Caco-2 (cell line): Measurements from ENCODE around the gene GALNT15. TPM values are rescaled to one million over a fixed set of nuclear protein-coding genes. Genes with fewer than 3 reads are reported as not detected.

ENCODE experiments used
- BruUV-seq: library from RNA; stranded (reverse); fragments of 400-500 nt; replicated peaks from 2 replicates; lab custom pipeline; 2021; lab: Mats Ljungman, UMichigan
- CTCF ChIA-PET: fragments of 300-600 bp; sonication (Branson Sonifier 250); formaldehyde crosslinking; loops from one replicate; lab custom pipeline; 2022; ENCODE audit warnings: antibody characterized with exemption; lab: Charles Lee
- POLR2A ChIA-PET: fragments of 300-600 bp; sonication (Branson Sonifier 250); formaldehyde crosslinking; loops from one replicate; lab custom pipeline; 2022; ENCODE audit warnings: antibody characterized with exemption; lab: Charles Lee
- DNase-seq, 2 experiments: peaks; one replicate each; pipeline versions ENCODE4 v3.0.0 to v3.0.0-alpha.2; 2020 to 2022
- H3K27me3 ChIP-seq: replicated peaks from 2 replicates; pipeline ENCODE4 v1.6.0; 2011; ENCODE audit warnings: low read length; ENCODE audit not compliant: control insufficient read depth, insufficient read depth
- H3K36me3 ChIP-seq: 2 replicates; pipeline ENCODE4 v1.5.1; 2011; ENCODE audit warnings: low read length; ENCODE audit not compliant: control insufficient read depth, insufficient read depth
- H3K4me1 ChIP-seq: fragments of 250-450 bp; sonication (Bioruptor Pico); 2 replicates; pipeline ENCODE4 v1.5.1; 2020; ENCODE audit warnings: mild to moderate bottlenecking
- H3K4me3 ChIP-seq: 2 replicates; pipeline ENCODE4 v1.5.1; 2011; ENCODE audit warnings: low read depth, mild to moderate bottlenecking, control low read depth, low read length
- H3K9me3 ChIP-seq: fragments of 250-450 bp; sonication (Bioruptor Pico); 2 replicates; pipeline ENCODE4 v1.5.1; 2020; ENCODE audit warnings: mild to moderate bottlenecking, moderate library complexity
- H3K27ac Mint-ChIP-seq: one replicate; pipeline ENCODE4 v1.8.0; 2022; ENCODE audit warnings: mixed read lengths; ENCODE audit not compliant: unreplicated experiment
- H3K27me3 Mint-ChIP-seq: one replicate; pipeline ENCODE4 v1.8.0; 2022; ENCODE audit warnings: mixed read lengths; ENCODE audit not compliant: insufficient read depth, unreplicated experiment
- H3K36me3 Mint-ChIP-seq: one replicate; pipeline ENCODE4 v1.8.0; 2022; ENCODE audit warnings: mild to moderate bottlenecking, mixed read lengths; ENCODE audit not compliant: insufficient read depth, unreplicated experiment
- H3K4me1 Mint-ChIP-seq: one replicate; pipeline ENCODE4 v1.8.0; 2022; ENCODE audit warnings: low read depth, mixed read lengths; ENCODE audit not compliant: unreplicated experiment
- H3K4me3 Mint-ChIP-seq: one replicate; pipeline ENCODE4 v1.8.0; 2022; ENCODE audit warnings: mild to moderate bottlenecking, moderate library complexity, mixed read lengths; ENCODE audit not compliant: unreplicated experiment
- H3K9me3 Mint-ChIP-seq: one replicate; pipeline ENCODE4 v1.8.0; 2022; ENCODE audit warnings: mixed read lengths; ENCODE audit not compliant: unreplicated experiment
- intact Hi-C: fragments of 100-400 bp; cut with micrococcal nuclease; formaldehyde crosslinking; loops from one replicate; pipeline ENCODE4 v1.10.0; 2022; ENCODE audit not compliant: unreplicated experiment
- total RNA-seq: library from RNA; stranded (reverse); gene quantifications from 2 replicates; pipeline ENCODE4 v1.2.3, GENCODE V29; 2022
- TF ChIP-seq, protein P1 (sequence below), 2 experiments: fragments of 200-600 bp in 1 of 2; IDR thresholded peaks; 1 replicate in 1 of 2; 2 replicates in 1 of 2; pipeline versions ENCODE4 v1.5.1 to v1.8.0; 2011 to 2022; ENCODE audit warnings: antibody characterized with exemption in 1 of 2, control low read depth in 1 of 2, inconsistent platforms in 1 of 2, low read depth in 1 of 2, low read length in 1 of 2, mild to moderate bottlenecking in 1 of 2, moderate library complexity in 1 of 2; ENCODE audit not compliant: insufficient read depth in 1 of 2, severe bottlenecking in 1 of 2, unreplicated experiment in 1 of 2

The GALNT15 gene
- total RNA-seq, 1 experiment from 2014 or later, result not detected

DNA sequence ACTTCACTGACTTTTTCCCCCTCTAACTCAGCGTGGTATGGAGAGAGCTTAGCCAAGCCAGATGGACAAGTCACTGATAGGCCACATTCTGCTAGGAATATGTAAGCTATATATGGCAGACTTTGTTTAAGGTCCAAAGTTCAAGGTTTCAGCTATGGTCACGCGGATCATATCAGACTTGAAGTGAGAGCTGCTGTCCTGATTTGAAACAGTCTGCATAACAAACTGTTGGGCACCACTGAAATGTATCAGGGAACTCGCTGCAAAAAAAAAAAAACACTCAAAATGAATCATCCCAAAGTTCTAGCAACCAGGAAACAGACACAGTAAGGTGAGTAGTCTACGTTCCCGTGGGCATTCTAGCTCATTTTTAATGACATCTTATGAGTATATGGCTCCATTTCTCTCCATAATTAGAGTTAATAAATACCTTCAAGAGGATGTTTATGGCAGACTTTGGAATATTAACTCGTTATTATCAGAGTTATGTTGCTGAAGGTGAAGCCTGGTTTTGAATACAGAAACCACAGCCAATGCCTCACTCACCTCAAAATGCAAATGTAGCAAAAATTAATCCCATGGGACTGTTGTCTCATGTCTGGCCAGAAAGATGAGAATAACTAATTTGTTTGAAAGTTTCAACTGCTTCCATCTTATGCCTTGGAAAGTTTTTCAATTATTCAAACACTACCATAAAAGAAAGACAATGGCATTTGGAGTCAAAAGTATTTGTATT lies 77.9 kb downstream of the GALNT15 start:
- peaks cover 5% of the 10 kb centered on the region for H3K4me1 Mint-ChIP-seq
- TF ChIP-seq, protein P1, sequence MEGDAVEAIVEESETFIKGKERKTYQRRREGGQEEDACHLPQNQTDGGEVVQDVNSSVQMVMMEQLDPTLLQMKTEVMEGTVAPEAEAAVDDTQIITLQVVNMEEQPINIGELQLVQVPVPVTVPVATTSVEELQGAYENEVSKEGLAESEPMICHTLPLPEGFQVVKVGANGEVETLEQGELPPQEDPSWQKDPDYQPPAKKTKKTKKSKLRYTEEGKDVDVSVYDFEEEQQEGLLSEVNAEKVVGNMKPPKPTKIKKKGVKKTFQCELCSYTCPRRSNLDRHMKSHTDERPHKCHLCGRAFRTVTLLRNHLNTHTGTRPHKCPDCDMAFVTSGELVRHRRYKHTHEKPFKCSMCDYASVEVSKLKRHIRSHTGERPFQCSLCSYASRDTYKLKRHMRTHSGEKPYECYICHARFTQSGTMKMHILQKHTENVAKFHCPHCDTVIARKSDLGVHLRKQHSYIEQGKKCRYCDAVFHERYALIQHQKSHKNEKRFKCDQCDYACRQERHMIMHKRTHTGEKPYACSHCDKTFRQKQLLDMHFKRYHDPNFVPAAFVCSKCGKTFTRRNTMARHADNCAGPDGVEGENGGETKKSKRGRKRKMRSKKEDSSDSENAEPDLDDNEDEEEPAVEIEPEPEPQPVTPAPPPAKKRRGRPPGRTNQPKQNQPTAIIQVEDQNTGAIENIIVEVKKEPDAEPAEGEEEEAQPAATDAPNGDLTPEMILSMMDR (IDR thresholded peaks at IDR 0.05; ENCODE audit: insufficient read depth in 1 of 2, low read depth in 1 of 2, low read length in 1 of 2, severe bottlenecking in 1 of 2, unreplicated experiment in 1 of 2), result no peak
- no TSS peak for BruUV-seq
- peak overlapping the region; percentile 21 for H3K27ac Mint-ChIP-seq
- Histone ChIP-seq H3K9me3 (no peaks in the 10 kb centered on the region), H3K36me3 (no peaks in the 10 kb centered on the region), H3K27me3 (no peaks in the 10 kb centered on the region), H3K4me1 (peaks cover 20% of the 10 kb centered on the region), H3K4me3 (no peak overlapping the region)
- H3K9me3 Mint-ChIP-seq, result no peaks in the 10 kb centered on the region
- ChIA-PET CTCF (interaction anchor here (0.7 to 1.0 kb wide), 4 partner anchors 12 to 350 kb away, joined by 3 to 5 read pairs (median 4); partner anchors contain the start of gene DPH3), POLR2A (interaction anchor here (0.6 to 1.1 kb wide), 3 partner anchors 12 to 261 kb away, joined by 3 to 12 read pairs (median 4); partner anchors contain the start of genes DPH3, OXNAD1 and RFTN1)
- intact Hi-C loops, result no loop called here
- no peak overlapping the region for H3K4me3 Mint-ChIP-seq
- H3K36me3 Mint-ChIP-seq, result no peaks in the 10 kb centered on the region
- DNase-seq, result peak; percentile 34 to 60
- H3K27me3 Mint-ChIP-seq, result no peaks in the 10 kb centered on the region

DNA sequence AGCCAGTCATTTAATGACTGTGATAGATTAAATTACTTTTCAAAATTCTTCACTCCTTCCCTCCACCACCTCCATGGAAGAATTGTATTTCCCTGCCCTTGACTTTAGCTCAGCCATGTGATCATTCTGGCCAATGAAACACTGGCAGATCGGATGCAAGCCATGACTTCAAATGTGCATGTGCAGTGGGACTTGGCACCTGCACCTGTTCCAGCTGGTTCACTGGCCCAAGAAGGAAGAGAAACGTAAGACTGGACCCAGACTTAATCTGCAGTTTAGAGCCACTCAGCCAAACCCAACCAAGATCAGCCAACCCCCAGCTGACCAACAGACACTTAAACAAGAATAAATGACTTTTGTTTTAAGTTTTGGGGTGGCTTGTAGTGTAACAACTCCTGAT lies 78.5 kb downstream of the GALNT15 start:
- Histone ChIP-seq H3K9me3 (no peaks in the 10 kb centered on the region), H3K36me3 (no peaks in the 10 kb centered on the region), H3K4me1 (peaks cover 15% of the 10 kb centered on the region), H3K4me3 (no peak overlapping the region), H3K27me3 (no peaks in the 10 kb centered on the region)
- Mint-ChIP-seq H3K27ac (no peak overlapping the region), H3K27me3 (no peaks in the 10 kb centered on the region), H3K4me3 (no peak overlapping the region), H3K4me1 (peaks cover 5% of the 10 kb centered on the region), H3K36me3 (no peaks in the 10 kb centered on the region), H3K9me3 (no peaks in the 10 kb centered on the region)
- DNase-seq, result no peak
- CTCF ChIA-PET, result interaction anchor here (0.9 kb wide), 1 partner anchor 36 kb away, joined by 4 read pairs; no protein-coding TSS in a partner anchor
- TF ChIP-seq, protein P1 (IDR thresholded peaks at IDR 0.05; ENCODE audit: insufficient read depth in 1 of 2, low read depth in 1 of 2, low read length in 1 of 2, severe bottlenecking in 1 of 2, unreplicated experiment in 1 of 2), result no peak
- POLR2A ChIA-PET, result no interaction called here
- intact Hi-C loops, result no loop called here
- no TSS peak for BruUV-seq

DNA sequence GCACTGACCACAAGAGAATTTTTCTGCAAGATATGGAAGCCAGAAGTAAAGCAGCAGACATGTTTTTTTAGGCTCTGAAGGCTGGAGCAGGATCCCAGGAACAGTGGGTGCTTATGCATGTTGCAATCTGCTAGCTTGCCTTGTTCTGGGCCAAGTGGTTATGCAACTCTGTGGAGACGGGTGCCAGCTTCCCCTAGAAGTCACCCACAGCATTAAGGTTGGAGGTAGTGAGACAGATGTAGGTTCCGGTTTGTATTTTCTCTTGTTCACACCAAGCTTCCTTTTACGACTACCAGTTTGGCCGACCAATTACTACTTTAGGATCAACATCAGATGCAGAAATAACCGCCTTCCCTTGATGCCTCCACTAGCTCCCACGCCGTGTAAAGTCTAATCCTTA lies 79.1 kb downstream of the GALNT15 start:
- H3K4me3 Mint-ChIP-seq, result no peak overlapping the region
- Histone ChIP-seq H3K36me3 (no peaks in the 10 kb centered on the region), H3K27me3 (no peaks in the 10 kb centered on the region), H3K4me3 (no peak overlapping the region), H3K9me3 (no peaks in the 10 kb centered on the region), H3K4me1 (peaks cover 15% of the 10 kb centered on the region)
- no peaks in the 10 kb centered on the region for H3K27me3 Mint-ChIP-seq
- peaks cover 5% of the 10 kb centered on the region for H3K4me1 Mint-ChIP-seq
- H3K9me3 Mint-ChIP-seq, result no peaks in the 10 kb centered on the region
- intact Hi-C loops, result no loop called here
- H3K36me3 Mint-ChIP-seq, result no peaks in the 10 kb centered on the region
- POLR2A ChIA-PET, result no interaction called here
- no peak for DNase-seq
- no TSS peak for BruUV-seq
- CTCF ChIA-PET, result no interaction called here
- TF ChIP-seq, protein P1 (IDR thresholded peaks at IDR 0.05; ENCODE audit: insufficient read depth in 1 of 2, low read depth in 1 of 2, low read length in 1 of 2, severe bottlenecking in 1 of 2, unreplicated experiment in 1 of 2), result no peak
- no peak overlapping the region for H3K27ac Mint-ChIP-seq
